Measurements from ENCODE around the gene CAPN1.

GRCh38 chr11:65185869-65186341 is 4.2 kb downstream of the CAPN1 start:
- TF ChIP-seq CTCF (IDR thresholded peaks at IDR 0.05) = peak; percentile 22; the same call in 1 of the 2 replicates
- no peak for TF ChIP-seq USF1 (IDR thresholded peaks at IDR 0.05; ENCODE audit: borderline replicate concordance, low read depth)
- no peak for TF ChIP-seq RFX5 (IDR thresholded peaks at IDR 0.05; ENCODE audit: low read length)
- no peak for TF ChIP-seq RCOR1 (IDR thresholded peaks at IDR 0.05; ENCODE audit: low read length)
- TF ChIP-seq ZBTB33 (IDR thresholded peaks at IDR 0.05; ENCODE audit: borderline replicate concordance, low read depth) = no peak
- no peak for TF ChIP-seq USF2 (IDR thresholded peaks at IDR 0.05; ENCODE audit: borderline replicate concordance, low read depth, low read length)
- no peak for TF ChIP-seq MAX (IDR thresholded peaks at IDR 0.05; ENCODE audit: low read depth)
- TF ChIP-seq POLR2AphosphoS5 (IDR thresholded peaks at IDR 0.05; ENCODE audit: low read depth, low read length) = no peak
- no peak for TF ChIP-seq CHD2 (IDR thresholded peaks at IDR 0.05; ENCODE audit: low read length, partially characterized antibody)
- TF ChIP-seq REST (IDR thresholded peaks at IDR 0.05; ENCODE audit: low read depth, low read length) = no peak
- no peak for TF ChIP-seq TCF12 (IDR thresholded peaks at IDR 0.05)
- TF ChIP-seq RXRA (IDR thresholded peaks at IDR 0.05; ENCODE audit: borderline replicate concordance, low read depth) = no peak
